NCI-H2029 (cell line): ENCODE measurements around the gene COL27A1.
"Not testable (repeated sequence)": the region's sequence is repeated elsewhere in the genome, so short reads cannot be mapped to it uniquely, and the experiment has no call there.

Source experiments
- DNase-seq: peaks from one replicate; lab custom pipeline; 2025; lab: John Stamatoyannopoulos, UW

Gene COL27A1

DNA sequence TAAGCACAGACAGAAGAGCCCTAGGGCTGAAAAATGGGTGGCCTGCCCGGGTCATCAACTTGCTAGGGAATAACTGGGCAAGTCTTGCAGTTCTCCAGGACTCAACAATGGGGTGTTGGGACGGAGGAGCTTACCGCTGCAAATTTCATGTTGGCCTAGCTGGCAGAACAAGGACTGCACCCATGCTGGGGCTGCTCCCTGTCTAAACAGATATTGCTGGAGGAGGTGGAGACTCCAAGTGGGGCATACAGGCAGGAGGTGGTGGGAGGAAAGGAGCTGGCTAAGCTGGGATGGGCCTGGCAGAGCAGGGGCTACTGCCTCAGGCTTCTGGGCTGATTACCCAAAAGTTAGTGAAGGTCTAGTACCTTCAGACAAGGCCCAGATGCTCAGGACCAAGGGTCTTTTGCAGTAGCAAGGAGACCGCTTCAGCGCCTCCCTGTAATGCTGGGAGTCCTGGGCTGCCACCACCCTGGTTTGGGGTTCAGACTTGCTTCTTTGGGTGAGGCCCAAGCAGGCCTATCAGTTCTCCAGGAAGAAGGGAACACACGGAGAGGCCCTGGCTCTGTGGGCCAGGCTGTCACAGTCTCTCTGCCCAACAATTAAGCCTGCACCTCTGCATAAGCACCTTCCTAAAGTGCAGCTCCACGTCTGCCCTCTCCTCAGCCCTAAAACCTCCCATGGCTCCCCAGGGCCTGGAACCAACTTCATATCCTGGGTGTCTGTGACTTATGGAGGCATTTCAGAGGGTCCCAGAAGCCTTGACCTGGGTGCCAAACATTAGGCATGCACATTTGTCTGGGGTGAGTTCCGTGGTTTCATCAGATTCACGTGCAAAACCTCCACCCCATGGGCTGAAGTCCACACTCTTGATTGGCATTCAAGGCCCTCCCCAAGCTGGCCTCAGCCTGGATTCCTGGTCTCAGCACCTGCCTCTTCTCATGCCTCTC, 32.0 kb upstream of the COL27A1 start:
- no peak for DNase-seq

DNA sequence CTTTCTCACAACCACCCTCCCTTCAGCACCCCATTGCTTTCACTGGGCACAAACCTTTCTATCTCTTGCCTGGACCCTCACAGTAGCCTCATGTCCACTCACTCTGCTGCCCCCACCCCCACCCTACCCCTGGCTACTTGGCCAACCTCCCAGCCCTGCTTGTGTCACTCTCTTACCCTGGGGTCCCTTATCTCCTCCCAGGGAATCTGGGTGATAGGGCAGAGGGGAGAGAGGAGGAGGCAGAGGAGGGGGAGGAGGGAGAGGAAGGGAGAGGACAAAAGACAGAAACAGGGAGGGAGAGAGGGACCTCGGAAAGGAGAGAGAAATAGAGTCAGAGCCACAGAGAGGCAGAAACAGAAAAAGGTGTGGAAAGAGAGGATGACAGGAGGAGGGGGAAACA, 31.2 kb upstream of the COL27A1 start:
- DNase-seq, result no peak

GRCh38 chr9:114124666-114125475, 30.5 kb upstream of the COL27A1 start:
- DNase-seq, result no peak

DNA sequence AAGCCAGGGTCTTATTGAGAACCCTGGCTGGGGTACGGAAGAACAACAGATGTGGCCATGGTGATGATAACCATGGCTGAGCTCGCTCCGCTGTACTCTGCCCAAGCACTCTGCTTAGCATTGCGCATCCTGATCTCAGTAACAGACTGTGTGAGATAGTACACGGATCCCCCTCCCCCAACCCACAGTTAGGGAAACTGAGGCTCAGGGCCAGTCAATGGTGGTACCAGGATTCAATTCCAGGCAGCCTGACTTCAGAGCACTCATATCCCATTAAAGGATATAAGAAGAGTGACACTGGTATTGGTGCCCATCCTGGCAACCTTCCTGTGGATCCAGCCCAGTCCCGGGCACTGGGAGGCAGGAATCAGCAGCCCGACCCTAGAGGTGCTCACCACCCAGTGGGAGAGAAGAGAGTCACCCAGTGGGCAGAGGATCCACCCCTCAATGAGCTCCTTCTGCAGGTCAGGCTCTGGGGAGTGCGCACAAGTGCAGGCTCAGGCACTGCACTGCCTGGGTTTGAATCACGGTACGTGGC, 29.8 kb upstream of the COL27A1 start:
- no peak for DNase-seq

DNA sequence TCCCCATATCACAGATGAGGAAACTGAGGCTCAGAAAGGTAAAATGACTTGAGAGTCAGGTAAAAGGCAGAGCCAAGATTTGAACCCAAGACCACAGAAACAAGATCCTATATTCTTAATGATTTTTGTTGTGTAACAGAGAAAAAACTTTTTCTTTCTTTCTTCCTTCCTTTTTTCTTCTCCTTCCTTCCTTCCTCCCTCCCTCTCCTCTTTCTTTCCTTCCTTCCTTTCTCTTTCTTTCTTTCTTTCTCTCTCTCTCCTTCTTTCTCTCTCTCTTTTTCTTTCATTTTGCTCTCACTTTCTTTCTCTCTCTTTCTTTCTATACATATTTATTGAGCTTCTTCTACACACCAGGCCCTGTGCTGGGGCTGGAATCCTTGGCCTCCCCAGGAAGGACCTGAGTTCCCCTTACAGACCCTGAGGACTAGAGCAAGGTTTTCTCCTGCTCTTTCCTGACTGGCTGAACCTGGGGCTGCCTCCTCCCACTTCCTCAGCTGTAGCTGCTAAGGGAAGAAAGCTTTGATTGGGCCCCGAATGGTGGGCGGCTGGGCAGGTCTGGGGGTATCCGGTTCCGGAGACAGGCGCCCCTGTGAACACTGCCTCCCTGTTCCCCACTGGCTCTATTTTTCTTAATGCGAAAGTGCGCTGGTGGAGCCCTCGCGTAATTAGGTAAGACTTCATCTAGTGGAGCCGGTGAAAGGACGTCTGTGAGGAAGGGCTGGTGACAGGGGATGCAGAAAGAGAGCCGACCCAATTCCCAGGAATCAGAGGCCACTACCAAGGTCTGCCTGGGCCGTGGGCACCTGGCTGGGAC, 28.9 kb upstream of the COL27A1 start:
- no peak for DNase-seq

DNA sequence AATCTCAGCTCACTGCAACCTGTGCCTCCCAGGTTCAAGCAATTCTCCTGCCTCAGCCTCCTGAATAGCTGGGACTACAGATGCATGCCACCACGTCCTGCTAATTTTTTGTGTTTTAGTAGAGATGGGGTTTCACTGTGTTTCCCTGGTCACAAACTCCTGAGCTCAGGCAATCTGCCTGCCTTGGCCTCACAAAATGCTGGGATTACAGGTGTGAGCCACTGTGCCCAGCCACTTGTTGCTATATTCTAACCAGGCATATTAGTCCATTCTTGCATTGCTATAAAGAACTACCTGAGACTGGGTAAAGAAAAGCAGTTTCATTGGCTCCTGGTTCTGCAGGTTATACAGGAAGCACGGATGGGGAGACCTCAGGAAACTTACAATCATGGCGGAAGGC, 26.6 kb upstream of the COL27A1 start:
- DNase-seq, result not testable (repeated sequence)

GRCh38 chr9:114130141-114130540, 25.2 kb upstream of the COL27A1 start:
- DNase-seq, result no peak

- no peak for DNase-seq
Observed at GRCh38 chr9:114130624-114131277, 24.6 kb upstream of the COL27A1 start.

DNA sequence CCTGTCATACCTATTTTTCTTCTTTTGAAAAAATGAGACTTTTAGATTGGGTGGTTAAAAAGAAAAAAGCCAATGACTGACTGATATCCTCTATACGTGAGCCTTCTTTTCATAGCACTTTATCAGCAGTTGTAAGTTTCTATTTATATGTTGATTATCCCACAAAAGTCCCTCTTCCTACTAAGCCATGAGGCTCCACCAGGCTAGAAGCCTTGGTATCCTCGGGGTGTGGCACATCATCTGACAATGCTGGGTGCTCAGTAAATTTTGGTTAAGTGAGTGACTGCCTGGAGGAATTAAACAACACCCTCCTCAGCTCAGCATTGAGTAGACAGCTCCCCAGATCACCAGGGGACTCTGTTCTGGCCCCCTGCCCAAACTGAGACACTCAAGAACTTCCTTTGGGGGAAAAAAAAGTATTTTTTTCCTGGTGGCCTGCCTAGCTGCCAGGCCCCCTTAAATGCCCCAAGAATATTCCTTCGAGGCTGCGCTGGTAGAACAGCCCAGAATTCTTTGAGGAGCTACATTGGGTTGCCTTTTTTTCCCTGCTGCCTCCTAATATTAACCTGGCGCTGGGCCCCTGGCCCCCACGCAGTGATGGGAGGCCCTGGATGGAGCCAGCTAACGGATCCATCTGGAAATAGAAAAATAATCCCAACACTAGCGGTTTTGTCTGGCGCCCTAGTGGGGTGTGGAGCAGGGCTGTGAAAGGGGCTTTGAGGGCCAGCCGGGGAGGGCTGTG, 23.4 kb upstream of the COL27A1 start:
- DNase-seq, result no peak

DNA sequence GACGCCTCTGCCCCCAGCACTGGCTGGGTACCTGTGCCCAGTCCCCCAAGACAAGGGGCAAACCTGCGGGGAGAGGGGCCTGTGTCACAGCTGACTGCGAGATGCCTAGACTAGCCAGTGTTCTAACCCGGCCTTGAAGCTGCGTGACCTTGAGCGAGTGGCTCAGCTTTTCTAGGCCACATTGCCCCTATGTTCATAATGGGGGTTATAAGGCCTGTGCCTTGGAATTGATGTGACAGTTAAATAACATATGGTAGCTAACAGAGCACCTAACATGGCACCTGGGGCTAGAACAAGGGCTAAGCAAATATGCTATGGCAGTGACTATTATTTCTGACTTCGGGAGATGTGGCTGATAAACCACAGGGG, 22.8 kb upstream of the COL27A1 start:
- DNase-seq, result no peak

DNA sequence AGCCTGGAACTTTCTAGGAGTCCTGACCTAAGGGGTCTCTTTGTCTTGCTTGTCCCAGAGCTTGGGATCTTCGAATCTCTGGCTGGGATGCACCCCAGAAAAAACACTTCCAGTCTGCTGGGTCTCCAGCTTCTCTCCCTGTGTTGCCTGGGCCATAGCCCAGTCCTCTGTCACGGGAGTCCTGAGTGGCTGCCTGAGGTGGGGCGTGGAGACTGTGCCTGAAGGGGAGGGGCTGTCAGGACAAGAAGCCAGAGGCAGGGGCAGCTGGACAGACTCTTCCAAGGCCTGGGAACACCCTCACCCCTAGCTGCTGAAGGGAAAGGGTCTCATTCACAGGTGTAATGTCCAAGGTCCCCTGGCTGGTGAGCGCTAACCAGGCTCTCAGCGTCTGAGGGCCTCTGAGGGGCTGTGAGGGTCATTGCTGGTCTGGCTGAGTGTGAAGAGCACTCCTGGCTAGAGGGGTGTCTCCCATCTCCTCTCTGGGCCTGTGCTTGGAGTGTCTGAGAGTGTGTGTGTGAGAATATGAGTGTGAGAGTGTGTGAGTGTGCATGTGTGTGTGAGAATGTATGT, 20.4 kb upstream of the COL27A1 start:
- DNase-seq, result no peak

- no peak for DNase-seq
Observed at GRCh38 chr9:114137831-114138230, 17.5 kb upstream of the COL27A1 start.

- DNase-seq, result no peak
Observed at GRCh38 chr9:114138552-114138971, 16.8 kb upstream of the COL27A1 start.

DNA sequence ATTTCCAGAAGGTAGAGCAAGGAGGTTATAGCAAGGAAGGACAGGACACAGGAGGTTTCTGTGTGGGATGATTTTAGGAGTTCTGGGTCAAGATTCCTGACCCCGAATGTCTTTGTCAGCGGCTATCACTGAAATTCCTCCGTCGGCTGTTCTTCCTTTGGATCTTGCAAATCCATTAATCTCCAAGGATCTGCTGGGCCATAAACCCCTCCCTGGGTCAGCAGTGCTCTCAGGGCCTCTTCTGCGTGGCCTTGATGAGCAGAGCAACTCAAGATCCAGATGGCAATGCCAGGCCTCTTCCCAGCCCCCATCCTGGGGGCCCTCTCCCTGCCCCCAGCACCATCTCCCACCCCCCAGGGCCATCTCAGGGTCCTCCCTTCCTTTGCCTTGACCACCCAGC, 16.3 kb upstream of the COL27A1 start:
- no peak for DNase-seq

DNA sequence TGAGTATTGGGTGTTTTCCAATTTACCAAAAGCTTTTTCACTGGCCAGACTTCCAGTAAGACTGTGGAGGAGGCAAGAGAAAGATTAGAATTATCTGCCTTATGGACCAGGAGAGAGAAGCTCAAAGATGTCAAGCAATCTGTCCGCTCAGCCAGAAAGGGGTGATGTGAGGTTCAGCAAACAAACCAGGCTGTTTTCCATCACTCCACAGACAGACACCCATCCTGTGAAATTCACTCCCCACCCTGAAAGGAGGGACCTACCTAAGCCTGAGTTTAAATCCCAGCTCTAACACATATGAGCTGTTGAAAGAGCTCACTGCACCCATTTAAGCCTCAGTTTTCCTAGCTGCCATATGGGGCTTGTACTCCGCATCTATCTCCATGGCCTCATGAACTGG, 14.9 kb upstream of the COL27A1 start:
- DNase-seq, result no peak

DNA sequence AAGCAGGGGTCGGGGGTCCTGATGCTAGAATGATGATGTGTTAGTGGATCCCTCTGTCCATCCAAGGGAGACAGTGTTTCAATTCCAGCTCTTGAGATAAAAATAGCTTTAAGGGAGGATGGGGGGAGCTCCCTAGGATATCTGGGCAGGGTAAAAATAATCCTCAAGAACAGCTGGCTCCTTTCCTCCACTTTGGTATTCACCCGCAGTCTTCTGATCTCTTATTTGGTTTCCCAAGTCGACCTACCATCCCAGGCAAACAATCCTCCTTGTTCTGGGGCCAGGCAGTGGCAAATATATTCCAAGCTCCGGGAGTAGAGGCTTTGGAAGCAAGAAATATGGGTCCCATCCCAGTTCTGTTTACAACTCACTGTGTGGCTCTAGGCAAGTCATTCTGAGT, 14.5 kb upstream of the COL27A1 start:
- no peak for DNase-seq

- no peak for DNase-seq
Observed at GRCh38 chr9:114141553-114142402, 13.6 kb upstream of the COL27A1 start.

DNA sequence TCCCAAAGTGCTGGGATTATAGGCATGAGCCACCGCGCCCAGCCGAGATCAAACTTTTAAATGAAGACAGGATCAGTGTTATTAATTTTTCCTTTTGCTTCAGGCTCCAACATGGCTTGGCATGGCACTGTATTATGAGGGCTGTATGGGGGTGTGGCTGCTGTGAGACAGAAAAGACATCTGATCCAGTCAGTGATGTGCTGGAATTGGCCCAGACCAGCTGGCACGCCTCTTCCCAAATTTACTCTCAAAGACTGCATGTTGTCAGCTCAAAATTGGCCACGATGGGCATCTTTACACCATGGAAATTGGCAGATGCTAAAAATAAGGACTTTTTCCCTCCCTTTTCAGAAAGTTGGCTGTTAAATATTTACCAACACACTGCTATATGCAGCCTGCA, 12.1 kb upstream of the COL27A1 start:
- DNase-seq, result no peak

- no peak for DNase-seq
Observed at GRCh38 chr9:114146735-114147134, 8.6 kb upstream of the COL27A1 start.
